ENCODE data around the gene TPM4.
"Not testable (repeated sequence)": the region's sequence is repeated elsewhere in the genome, so short reads cannot be mapped to it uniquely, and the experiment has no call there.

The TPM4 gene

DNA sequence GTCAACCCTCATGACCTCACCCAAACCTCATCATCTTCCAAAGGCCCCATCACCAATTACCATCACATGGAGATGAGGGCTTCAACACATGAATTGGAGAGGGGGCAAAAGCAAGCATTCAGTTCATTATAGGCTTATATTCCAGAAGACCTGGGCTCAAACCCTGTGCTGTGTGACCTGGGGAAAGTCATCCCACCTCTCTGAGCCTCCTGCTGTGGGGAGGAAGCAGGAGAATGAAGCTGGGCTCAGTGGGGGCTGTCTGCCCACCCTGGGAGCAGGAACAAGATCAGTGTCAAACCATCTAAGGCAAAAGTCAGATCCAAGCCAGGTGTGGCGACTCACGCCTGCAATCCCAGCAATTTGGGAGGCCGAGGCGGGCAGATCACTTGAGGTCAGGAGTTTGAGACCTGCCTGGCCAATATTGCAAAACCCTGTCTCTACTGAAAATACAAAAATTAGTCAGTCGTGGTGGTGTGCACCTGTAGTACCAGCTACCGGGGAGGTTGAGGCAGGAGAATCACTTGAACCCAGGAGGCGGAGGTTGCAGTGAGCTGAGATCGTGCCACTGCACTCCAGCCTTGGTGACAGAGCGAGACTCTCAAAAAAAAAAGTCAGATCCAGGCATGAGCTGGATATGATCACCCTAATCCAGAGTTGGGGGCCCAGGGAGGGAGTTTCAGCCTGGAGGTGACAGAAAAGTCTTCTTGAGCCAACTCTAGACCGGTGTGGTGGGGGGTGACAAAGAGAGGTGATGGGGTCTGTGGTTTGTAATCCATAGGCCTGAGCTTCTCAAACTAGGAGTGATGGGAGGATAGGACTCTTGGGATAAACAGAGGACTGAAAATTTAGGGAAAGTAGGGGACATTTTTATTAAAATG lies 1.6 kb upstream of the TPM4 start:
- DNase-seq, result no peak

DNA sequence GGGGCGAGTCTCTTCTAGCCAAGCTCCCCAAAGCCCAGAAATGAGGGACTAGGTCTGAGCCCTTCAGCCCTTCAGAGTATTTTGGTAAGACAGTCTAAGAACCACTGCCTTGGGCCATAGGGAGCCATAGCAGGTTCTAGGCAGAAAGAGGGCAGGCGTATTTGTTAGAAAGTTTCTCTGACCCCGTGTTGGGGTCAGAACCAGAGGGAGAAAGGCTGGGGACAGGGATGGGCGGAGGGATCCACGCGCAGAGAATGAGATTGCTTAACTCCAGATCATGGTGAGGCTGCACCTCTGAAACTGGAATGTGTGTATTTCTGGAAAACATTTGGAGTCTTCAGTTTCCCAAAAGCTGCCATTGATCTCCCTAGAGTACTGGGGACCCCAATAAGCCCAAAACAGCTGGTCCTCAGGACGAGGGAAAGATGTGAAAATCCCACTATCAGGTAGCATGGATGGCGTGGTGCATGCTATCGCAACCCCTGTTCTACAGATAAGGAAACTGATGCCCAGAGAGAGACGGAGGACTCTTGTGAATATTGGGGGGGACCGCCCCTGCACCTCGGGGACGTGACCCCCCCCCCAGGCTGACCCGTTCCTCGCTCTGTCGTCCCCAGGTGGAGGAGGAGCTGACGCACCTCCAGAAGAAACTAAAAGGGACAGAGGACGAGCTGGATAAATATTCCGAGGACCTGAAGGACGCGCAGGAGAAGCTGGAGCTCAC lies 703 bp upstream of the TPM4 start:
- DNase-seq, result no peak

DNA sequence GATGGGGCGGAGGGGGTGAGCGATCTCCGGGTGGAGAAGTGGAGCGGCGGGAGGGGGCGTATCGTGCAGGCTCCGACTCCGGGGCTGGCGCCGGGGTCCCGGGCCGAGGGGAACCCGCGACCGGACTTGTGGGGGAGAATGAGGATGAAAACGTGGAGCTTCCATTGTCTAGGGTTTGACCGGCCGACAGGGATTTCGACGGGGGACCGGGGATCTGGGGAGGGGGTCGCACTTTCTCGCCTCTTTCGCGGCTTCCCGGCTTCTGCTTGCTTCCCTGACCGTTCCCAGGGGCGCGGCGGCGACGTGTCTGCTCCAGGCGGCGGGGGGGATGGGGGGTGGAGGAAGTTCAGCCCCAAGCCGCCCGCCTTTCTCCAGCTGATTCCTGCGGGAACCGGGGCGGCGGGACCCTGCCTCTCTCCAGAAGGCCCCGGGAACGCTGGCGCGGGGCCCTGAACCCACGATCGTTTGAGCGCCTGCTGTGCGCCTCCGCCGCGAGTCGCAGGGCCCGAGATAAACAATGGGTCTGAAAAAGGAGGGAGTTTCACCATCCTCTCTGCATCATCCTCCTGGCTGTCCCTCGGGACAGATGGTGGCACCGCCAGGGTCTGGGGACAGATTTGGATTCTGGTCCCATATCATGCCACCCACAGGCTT lies 790 bp downstream of the TPM4 start:
- DNase-seq, result no peak

DNA sequence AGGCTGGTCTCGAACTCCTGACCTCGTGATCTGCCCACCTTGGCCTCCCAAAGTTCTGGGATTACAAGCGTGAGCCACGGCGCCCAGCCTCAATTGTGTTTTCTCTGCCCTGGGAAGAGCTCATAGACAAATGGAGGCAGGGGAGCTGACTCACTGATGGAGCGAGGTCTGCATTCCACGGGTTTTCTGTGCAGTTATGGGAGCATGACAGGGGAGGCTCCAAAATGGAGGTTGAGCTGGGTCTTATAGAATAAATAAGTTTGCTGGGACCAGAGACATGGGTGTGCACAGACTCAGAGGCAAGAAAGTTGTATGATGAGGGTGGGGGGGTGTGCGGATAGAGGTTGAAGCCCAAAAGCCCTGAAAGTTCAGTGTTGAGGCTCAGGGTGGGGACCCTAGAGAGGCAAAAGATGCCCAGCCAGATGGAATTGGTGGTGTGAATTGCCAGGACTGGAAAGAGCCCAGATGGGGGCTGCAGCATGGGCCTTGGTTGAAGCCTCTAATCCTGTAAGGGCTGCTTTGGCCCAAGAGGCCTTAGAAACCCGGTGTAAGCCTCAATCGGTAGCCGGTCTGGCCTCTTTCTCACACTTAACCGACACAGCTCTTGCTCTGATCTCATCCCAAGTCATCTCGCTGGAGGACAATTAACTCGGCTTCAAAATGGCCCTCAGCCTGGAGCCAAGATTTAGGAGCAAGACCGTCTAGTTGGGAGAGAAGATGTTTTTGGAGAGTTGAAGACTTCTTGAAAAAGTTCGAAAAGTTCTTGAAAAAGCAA lies 1.9 kb downstream of the TPM4 start:
- no peak for DNase-seq

DNA sequence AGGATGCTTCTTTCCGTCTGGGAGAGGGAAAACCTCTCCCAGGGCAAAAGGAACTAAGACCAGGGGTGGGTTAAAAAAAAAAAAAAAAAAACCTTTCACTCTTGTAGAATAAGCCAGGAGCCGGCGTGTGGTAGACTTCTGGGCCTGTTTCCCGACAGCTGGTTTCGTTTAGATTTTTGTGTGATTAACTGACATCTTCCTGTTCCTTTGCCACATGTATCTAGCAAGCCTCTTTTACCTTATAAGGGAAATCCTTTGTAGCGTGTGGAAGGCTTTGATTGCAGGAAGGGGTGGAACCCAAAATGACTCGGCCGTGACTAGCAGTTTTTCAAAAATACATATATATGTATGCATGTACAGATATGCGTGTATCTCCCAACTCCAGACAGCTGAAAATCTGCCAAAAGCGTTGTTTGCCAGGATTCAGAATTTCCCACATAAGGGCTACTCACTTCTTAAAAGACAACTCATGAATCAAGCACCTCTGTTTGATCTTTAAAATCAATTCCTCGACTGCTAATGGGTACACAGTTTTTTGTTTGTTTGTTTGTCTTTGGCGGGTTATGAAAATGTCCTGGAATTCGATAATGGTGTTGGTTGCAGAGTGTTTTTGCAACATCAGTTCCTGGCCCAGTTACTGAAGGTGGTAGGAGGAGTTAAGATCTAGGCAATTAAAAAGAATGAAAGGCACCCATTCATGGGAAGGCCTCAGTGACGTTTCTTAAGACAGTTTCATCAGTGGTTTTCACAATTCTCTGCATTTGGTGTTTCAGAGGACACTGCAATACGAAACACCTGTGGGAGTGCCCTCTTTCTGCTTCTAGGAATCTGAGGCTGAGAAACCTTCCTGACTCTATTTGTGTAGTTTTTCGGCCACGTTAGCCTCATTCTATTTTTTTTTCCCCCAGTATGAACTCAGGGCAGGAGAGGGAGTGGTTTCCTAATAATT lies 2.7 kb downstream of the TPM4 start:
- DNase-seq, result no peak

DNA sequence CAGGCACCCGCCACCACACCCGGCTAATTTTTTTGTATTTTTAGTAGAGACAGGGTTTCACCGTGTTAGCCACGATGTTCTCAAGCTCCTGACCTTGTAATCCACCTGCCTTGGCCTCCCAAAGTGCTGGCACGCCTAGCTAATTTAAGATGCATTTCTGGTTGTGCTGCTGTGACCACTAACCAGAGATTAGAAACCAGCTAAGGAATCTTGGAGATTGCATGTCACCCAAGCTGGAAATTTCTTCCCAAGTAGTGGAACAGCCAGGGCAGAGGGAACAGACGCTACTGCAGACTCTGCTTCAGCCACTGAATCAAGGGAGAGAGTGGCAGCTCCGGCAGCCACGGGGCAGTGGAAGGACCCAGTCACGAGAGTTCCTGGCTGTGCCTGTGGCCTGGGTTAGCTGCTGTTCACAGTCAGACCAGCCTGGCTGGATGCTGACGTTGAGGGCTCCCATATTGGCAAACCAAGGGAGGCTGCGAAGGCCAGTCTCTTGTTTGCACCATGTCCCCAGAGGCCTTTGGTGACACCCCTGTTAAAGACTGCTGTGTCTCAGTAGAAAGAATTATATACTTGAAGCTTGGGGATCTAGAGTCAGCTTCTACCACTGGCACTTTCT lies 7.9 kb downstream of the TPM4 start:
- DNase-seq, result no peak

DNA sequence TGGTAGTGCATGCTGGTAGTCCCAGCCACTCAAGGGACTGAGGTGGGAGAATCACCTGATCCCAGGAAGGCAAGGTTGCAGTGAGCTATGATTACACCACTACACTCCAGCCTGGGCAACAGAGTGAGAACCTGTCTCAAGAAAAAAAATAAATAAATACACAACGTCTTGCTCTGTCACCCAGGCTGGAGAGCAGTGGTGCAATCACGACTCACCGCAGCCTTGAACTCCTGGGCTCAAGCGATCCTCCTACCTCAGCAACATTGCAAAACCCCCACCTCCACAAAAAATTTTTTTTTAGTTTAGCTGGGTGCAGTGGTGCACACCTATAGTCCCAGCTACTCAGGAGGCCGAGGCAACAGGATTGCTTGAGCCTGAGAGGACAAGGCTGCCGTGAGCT lies 8.8 kb downstream of the TPM4 start:
- DNase-seq, result no peak

DNA sequence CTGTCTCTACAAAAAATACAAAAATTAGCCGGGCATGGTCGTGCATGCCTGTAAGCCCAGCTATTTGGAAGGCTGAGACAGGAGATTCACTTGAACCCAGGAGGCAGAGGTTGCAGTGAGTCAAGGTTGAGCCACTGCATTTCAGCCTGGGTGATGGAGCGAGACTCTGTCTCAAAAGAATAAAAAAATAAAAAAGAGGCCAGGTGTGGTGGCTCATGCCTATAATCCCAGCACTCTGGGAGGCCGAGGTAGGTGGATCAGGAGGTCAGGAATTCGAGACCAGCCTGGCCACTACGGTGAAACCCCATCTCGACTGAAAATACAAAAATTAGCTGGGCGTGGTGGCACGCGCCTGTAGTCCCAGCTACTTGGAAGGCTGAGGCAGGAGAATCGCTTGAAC lies 11.1 kb downstream of the TPM4 start:
- DNase-seq, result not testable (repeated sequence)

DNA sequence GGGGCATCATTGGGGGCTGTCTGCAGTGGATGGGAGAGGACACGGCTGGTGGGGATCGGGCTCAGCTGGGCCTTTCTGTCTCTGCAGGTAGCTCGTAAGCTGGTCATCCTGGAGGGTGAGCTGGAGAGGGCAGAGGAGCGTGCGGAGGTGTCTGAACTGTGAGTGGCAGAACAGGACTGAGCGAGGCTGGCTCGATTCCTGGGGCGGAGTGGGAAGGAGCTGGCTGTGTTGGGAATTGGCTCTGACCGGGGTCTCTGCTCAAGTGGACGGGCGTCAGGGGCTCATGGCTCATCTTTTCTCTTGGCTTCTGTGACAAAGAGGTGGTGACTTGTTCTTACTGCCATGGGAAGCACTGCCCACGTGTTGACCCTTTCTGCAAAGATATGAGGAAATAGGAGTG lies 11.6 kb downstream of the TPM4 start:
- DNase-seq, result no peak

DNA sequence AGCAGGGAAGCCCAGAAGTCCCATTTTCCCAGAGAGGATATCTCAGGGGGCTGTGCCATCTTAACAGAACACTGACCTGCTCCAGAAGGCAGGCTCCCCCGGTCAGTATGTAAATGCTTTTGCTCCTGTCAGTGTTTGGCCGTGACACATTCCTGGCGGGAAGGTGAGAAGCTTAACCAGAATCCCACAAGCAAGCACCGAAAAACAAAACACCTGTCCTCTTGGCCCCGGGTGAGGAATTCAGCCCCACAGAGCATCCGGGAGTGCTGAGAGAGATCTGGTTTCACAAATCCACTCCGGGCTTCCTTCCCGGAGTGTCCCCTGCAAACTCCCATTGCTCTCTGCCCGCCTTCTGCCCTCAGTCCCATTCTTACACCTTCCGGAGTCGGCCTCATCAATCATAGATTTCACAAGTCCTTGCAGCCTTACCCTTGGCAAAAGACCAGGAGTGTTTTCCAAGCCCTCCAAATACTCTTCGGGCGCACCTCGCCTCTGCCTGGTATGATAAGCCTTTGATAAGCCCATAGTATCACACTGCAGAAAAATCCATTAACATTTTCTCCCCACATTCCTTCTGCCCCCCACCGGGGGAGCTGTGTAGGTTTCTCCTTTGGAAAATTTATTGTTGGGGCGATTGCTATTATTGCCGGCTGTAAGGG lies 12.2 kb downstream of the TPM4 start:
- no peak for DNase-seq

DNA sequence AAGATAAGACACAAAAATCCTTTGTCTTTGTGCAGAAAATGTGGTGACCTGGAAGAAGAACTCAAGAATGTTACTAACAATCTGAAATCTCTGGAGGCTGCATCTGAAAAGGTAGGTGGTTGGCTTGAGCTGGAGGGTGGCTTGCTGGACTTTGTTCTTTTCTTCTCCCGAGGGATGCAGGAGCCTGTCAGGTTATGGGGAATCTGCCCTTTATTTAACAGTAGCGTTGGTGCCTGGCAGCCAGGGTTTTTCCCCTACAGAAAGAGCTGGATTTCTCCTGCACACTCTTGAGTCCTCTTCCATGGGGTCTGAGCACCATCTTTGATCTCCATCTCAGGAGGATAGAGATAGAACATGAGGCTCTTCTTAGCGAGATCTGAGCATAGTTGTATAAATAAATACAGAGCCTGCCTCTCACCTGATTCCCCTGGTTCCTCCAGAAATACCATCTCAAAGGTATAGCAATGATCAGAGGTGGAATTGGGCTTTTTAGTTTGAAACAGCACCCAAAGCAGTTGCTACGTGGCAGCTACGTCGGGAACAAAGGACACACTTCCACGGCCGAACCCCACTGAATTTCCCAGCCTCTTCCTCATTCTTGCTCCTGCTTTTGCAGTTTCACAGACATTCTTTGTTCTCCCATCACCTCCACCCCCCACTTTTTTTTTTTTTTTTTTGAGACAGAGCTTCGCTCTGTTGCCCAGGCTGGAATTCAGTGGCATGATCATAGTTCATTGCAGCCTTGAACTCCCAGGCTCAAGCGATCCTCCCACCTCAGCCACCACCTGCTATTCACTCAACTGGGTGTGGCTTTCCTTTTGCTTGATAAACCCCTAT lies 12.9 kb downstream of the TPM4 start:
- DNase-seq, result no peak

DNA sequence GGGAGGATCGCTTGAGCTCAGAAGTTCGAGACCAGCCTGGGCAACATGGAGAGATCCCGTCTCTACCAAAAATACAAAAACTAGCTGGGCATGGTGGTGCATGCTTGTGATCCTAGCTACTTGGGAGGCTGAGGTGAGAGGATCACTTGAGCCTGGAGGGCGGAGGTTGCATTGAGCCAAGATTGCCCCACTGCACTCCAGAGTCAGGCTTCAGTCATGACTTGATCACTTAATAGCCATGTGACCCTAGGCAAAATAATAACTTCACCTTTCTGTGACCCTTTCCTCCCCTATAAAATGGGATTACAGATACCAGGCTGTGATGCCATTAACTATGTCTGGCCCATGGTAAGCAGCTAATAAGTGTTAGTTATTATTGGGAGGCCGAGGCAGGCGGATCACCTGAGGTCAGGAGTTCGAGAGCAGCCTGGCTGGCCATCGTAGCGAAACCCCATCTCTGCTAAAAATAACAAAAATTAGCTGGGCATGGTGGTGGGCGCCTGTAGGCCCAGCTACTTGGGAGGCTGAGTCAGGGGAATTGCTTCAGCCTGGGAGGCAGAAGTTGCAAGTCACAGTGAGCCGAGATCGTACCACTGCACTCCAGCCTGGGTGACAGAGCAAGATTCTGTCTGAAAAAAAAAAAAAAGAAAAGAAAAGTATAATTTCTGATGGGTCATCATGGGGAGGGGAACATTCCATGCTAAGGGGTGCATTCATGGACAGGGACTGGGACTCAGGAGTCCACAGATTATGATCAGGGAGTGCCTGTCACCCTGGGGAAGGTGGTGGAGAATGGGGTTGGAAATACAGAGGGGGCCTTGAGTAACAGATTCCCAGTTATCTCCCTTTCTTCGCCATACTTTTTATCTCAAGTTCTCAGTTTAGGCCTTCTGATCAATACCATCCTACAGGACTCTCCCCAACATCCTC lies 15.5 kb downstream of the TPM4 start:
- DNase-seq, result no peak

DNA sequence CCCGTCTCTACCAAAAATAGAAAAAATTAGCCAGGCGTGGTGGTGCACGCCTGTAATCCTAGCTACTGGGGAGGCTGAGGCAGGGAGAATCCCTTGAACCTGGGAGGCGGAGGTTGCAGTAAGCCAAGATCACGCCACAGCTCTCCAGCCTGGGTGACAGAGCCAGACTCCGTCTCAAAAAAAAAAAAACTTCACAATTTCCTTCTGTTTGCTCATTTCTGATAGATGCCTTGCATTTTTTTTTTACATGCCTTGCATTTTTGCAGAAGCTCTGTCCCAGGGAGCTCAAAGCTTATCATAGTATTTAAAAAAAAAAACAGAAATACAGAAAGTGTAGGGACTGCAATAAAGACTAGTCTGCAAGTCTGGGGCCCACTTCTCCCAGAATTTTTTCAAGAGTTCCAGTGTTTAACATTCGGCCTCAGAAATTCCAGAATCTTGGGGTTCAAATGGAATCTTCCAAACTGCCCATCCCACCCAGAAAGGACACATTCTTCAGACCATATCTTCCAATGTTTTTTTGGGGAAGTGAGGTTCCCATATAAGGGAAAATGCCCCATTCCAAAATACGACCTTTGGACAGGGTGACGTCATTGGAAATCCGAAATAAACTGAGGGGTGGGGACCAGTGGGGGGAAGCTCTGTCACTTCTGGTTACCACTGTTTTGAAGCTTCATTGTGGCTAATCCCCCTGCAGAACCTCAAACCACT lies 18.2 kb downstream of the TPM4 start:
- DNase-seq, result no peak

DNA sequence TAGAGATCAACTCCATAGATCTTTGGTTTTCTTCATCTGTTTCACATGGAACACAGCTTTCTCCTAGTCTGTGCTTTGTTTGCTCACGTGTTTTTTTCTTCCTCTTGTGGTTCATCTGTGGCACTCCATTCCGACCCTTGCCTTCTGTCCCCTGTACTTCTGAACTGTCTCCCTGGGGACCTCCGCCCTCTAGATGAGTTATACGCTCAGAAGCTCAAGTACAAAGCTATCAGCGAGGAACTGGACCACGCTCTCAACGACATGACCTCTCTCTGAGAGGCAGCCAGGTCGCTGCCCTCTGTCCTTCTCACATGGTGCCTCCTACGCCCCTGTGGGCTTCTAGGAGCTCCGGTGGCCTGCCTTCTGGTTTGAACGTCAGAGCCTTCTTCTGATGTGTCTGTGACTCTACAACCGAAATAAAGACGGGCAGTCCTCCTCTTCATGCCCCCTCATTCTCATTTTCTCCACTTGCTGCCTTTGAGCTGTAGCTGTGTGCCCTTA lies 18.8 kb downstream of the TPM4 start:
- no peak for DNase-seq

DNA sequence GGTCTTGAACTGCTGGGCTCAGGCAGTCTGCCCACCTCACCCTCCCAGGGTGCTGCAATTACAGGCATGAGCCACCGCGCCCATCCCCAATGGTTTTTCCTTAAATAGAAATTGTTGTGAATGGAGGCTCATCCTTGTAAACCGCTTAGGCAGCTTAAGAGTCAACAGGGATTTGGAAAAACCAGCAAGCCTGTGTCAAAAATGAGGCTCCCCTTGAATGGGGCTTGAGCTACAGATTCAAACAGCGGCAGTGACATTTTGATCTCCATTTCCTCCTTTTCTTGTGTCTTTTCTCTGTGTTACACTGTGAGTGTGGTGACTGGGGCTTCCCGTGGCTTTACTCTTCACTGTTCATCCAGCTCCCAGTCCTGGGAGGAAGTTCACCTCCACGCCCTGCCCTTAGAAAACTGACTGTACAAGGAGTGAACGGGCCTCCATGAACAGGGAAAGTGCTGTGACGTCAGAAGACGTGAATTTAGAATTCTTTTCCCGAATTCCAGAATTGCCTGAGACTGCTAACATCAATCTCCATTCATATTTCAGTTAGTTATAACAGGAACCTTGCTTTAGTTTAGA lies 20.1 kb downstream of the TPM4 start:
- no peak for DNase-seq

DNA sequence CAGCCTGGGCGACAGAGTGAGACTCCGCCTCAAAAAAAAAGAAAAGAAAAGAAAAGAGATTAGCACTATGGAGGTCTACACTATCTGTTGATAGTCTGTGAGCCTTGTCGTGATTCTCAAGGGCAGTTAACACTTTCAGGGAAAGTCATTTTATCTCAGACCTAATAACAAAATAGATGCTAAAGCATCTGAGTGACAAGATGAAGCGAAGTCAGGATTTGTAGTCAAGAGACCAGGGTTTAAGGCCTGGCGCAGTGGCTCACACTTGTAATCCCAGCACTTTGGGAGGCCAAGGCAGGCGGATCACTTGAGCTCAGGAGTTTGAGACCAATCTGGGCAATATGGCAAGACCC lies 22.1 kb downstream of the TPM4 start:
- no peak for DNase-seq

DNA sequence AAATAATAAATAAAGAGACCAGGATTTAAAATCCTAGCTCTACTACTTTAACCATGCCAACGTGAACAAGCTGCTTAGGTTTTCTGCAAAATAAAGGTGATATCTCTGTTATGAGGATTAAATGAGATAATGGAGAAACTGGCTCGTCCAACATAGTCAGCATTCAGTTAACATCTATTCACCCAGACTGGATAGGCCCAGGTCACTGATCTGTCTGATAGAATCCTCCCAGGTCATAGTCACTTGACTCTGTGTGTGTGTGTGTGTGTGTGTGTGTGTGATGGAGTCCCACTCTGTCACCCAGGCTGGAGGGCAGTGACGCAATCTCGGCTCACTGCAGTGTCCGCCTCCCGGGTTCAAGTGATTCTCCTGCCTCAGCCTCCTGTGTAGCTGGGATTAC lies 22.5 kb downstream of the TPM4 start:
- DNase-seq, result no peak

Measured in SHP77 treated with DMSO at 0.1 percent for 48 hours (cell line).